Measurements from ENCODE around the gene VIL1.

VIL1 gene

GRCh38 chr2:218430721-218431120, 11.8 kb downstream of the VIL1 start:
- POLR2A ChIA-PET = interaction anchor here (0.7 kb wide), 1 partner anchor 32 kb away, joined by 4 read pairs; no protein-coding TSS in a partner anchor
- no peak overlapping the region for H3K27ac ChIP-seq (ENCODE audit: extremely low read depth, low read depth, low read length)
- CTCF ChIA-PET = interaction anchor here (0.7 to 1.5 kb wide), 3 partner anchors 24 to 218 kb away, joined by 3 to 5 read pairs (median 3); no protein-coding TSS in a partner anchor
- H3K4me3 ChIP-seq (ENCODE audit: low read depth, low read length) = no peak overlapping the region
- TF ChIP-seq, protein P1, sequence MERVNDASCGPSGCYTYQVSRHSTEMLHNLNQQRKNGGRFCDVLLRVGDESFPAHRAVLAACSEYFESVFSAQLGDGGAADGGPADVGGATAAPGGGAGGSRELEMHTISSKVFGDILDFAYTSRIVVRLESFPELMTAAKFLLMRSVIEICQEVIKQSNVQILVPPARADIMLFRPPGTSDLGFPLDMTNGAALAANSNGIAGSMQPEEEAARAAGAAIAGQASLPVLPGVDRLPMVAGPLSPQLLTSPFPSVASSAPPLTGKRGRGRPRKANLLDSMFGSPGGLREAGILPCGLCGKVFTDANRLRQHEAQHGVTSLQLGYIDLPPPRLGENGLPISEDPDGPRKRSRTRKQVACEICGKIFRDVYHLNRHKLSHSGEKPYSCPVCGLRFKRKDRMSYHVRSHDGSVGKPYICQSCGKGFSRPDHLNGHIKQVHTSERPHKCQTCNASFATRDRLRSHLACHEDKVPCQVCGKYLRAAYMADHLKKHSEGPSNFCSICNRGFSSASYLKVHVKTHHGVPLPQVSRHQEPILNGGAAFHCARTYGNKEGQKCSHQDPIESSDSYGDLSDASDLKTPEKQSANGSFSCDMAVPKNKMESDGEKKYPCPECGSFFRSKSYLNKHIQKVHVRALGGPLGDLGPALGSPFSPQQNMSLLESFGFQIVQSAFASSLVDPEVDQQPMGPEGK (tag by site-specific recombination; IDR thresholded peaks at IDR 0.05) = no peak
- no peaks in the 10 kb centered on the region for H3K4me1 ChIP-seq (ENCODE audit: control insufficient read depth, insufficient read depth, low read length)
- H3K9me3 ChIP-seq (ENCODE audit: control insufficient read depth, insufficient read depth, low read depth, low read length) = no peaks in the 10 kb centered on the region
- H3K36me3 ChIP-seq (ENCODE audit: control insufficient read depth in 2 of 2, insufficient read depth in 1 of 2, low read length in 2 of 2) = no peaks in the 10 kb centered on the region

DNA sequence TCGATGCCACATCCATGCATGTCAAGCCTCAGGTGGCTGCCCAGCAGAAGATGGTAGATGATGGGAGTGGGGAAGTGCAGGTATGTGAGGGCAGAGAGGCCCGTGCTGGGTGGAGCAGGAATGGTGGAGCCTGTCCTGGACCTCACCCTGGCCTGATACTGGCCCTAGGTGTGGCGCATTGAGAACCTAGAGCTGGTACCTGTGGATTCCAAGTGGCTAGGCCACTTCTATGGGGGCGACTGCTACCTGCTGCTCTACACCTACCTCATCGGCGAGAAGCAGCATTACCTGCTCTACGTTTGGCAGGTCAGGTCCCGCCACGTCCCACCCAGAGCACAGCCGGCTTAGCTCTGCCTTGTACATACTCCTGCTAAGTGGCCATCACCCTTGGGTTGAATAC, 13.0 kb downstream of the VIL1 start:
- H3K9me3 ChIP-seq (ENCODE audit: control insufficient read depth, insufficient read depth, low read depth, low read length) = no peaks in the 10 kb centered on the region
- no peaks in the 10 kb centered on the region for H3K4me1 ChIP-seq (ENCODE audit: control insufficient read depth, insufficient read depth, low read length)
- no peak for TF ChIP-seq ZNF121 (tag by site-specific recombination; IDR thresholded peaks at IDR 0.05)
- no peak for TF ChIP-seq KLF8 (tag by site-specific recombination; IDR thresholded peaks at IDR 0.05)
- no peak for TF ChIP-seq ZNF704 (tag by site-specific recombination; IDR thresholded peaks at IDR 0.05)
- no peak for TF ChIP-seq ZNF394 (tag by site-specific recombination; IDR thresholded peaks at IDR 0.05; ENCODE audit: borderline replicate concordance)
- TF ChIP-seq ZNF266 (tag by site-specific recombination; IDR thresholded peaks at IDR 0.05; ENCODE audit: low read depth) = no peak
- no peak overlapping the region for H3K4me3 ChIP-seq (ENCODE audit: low read depth, low read length)
- ChIA-PET CTCF (interaction anchor here (0.6 to 1.5 kb wide), 2 partner anchors 40 to 159 kb away, joined by 3 read pairs; no protein-coding TSS in a partner anchor), POLR2A (no interaction called here)
- H3K36me3 ChIP-seq (ENCODE audit: control insufficient read depth in 2 of 2, insufficient read depth in 1 of 2, low read length in 2 of 2) = no peaks in the 10 kb centered on the region
- no peak overlapping the region for H3K27ac ChIP-seq (ENCODE audit: extremely low read depth, low read depth, low read length)

GRCh38 chr2:218432676-218433365, 13.9 kb downstream of the VIL1 start:
- ChIA-PET CTCF (interaction anchor here (0.6 kb wide), 1 partner anchor 39 kb away, joined by 3 read pairs; no protein-coding TSS in a partner anchor), POLR2A (no interaction called here)
- Histone ChIP-seq H3K27ac (ENCODE audit: extremely low read depth, low read depth, low read length) (no peak overlapping the region), H3K4me1 (ENCODE audit: control insufficient read depth, insufficient read depth, low read length) (no peaks in the 10 kb centered on the region), H3K9me3 (ENCODE audit: control insufficient read depth, insufficient read depth, low read depth, low read length) (no peaks in the 10 kb centered on the region), H3K36me3 (ENCODE audit: control insufficient read depth in 2 of 2, insufficient read depth in 1 of 2, low read length in 2 of 2) (no peaks in the 10 kb centered on the region), H3K4me3 (ENCODE audit: low read depth, low read length) (no peak overlapping the region)
- TF ChIP-seq ZBTB21 (tag by site-specific recombination; IDR thresholded peaks at IDR 0.05) = no peak
- TF ChIP-seq ZNF239 (tag by site-specific recombination; IDR thresholded peaks at IDR 0.05) = no peak

DNA sequence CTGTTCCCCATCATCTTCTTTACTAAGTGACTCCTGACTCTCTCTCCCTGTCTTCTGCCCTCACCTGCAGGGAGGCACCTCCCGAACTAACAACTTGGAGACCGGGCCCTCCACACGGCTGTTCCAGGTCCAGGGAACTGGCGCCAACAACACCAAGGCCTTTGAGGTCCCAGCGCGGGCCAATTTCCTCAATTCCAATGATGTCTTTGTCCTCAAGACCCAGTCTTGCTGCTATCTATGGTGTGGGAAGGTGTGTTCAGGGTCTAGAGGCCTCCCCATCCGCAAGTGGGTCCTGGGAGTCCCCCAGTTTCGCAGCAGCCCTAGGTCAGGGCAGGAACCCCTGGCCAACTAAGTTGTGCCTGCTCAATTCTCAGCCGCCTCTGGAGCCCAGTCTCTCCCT, 15.5 kb downstream of the VIL1 start:
- Histone ChIP-seq H3K9me3 (ENCODE audit: control insufficient read depth, insufficient read depth, low read depth, low read length) (no peaks in the 10 kb centered on the region), H3K4me3 (ENCODE audit: low read depth, low read length) (no peak overlapping the region), H3K36me3 (ENCODE audit: control insufficient read depth in 2 of 2, insufficient read depth in 1 of 2, low read length in 2 of 2) (no peaks in the 10 kb centered on the region), H3K4me1 (ENCODE audit: control insufficient read depth, insufficient read depth, low read length) (no peaks in the 10 kb centered on the region), H3K27ac (ENCODE audit: extremely low read depth, low read depth, low read length) (no peak overlapping the region)
- TF ChIP-seq ZBTB17 (tag by site-specific recombination; IDR thresholded peaks at IDR 0.05) = no peak
- TF ChIP-seq ZSCAN30 (tag by site-specific recombination; IDR thresholded peaks at IDR 0.05) = no peak
- no peak for TF ChIP-seq ZNF169 (tag by site-specific recombination; IDR thresholded peaks at IDR 0.05)
- no peak for TF ChIP-seq ZNF292 (tag by site-specific recombination; IDR thresholded peaks at IDR 0.05; ENCODE audit: borderline replicate concordance, low read depth)
- no peak for TF ChIP-seq ZBTB26 (tag by site-specific recombination; optimal IDR thresholded peaks at IDR 0.05)
- TF ChIP-seq, protein P1 (tag by site-specific recombination; IDR thresholded peaks at IDR 0.05) = no peak
- no peak for TF ChIP-seq BCL11A (tag by site-specific recombination; IDR thresholded peaks at IDR 0.05; ENCODE audit: low read depth)
- no peak for TF ChIP-seq GLIS2 (tag by site-specific recombination; IDR thresholded peaks at IDR 0.05)
- ChIA-PET POLR2A (no interaction called here), CTCF (no interaction called here)
